HCT116 (cell line): ENCODE results near the gene GAL3ST2.

Source experiments
- CTCF ChIP-seq, 3 experiments: fragments of 200-600 bp in 1 of 3; sonication (generic) in 1 of 3; IDR thresholded peaks in 2 of 3; conservative IDR thresholded peaks in 1 of 3; 2 replicates each; pipeline ENCODE4 v1.5.1; 2012 to 2017; ENCODE audit warnings: low read depth in 2 of 3, low read length in 2 of 3, antibody characterized with exemption in 1 of 3, borderline replicate concordance in 1 of 3, control low read depth in 1 of 3, mild to moderate bottlenecking in 1 of 3, mixed read lengths in 1 of 3, mixed run types in 1 of 3, moderate library complexity in 1 of 3; ENCODE audit not compliant: insufficient read depth in 1 of 3
- EZH2 ChIP-seq: fragments of 200-600 bp; sonication (generic); IDR thresholded peaks from 2 replicates; pipeline ENCODE4 v1.6.1; 2017; ENCODE audit warnings: antibody characterized with exemption, mixed run types
- POLR2A ChIP-seq: IDR thresholded peaks from 2 replicates; pipeline ENCODE4 v1.7.0; 2011; ENCODE audit warnings: borderline replicate concordance; ENCODE audit not compliant: insufficient read depth, insufficient read length; ENCODE audit errors: extremely low read depth
- POLR2AphosphoS5 ChIP-seq: IDR thresholded peaks from 2 replicates; pipeline ENCODE4 v1.6.1; 2011; ENCODE audit warnings: mild to moderate bottlenecking, low read depth, low read length, moderate library complexity
- RAD21 ChIP-seq: IDR thresholded peaks from 2 replicates; pipeline ENCODE4 v1.6.1; 2012; ENCODE audit warnings: low read depth, mild to moderate bottlenecking
- TF ChIP-seq, protein P1 (sequence below): IDR thresholded peaks from 2 replicates; pipeline ENCODE4 v1.6.1; 2012
- TF ChIP-seq, protein P2 (sequence below): IDR thresholded peaks from 2 replicates; pipeline ENCODE4 v1.6.1; 2012; ENCODE audit warnings: low read depth

- TF ChIP-seq CTCF (IDR thresholded peaks at IDR 0.05 in 2 of 3, conservative IDR thresholded peaks at IDR 0.05 in 1 of 3; ENCODE audit: borderline replicate concordance in 1 of 3, insufficient read depth in 1 of 3, low read depth in 2 of 3, low read length in 2 of 3) (no peak), EZH2 (no peak), POLR2A (no peak), POLR2AphosphoS5 (no peak), RAD21 (no peak)
- TF ChIP-seq, protein P1, sequence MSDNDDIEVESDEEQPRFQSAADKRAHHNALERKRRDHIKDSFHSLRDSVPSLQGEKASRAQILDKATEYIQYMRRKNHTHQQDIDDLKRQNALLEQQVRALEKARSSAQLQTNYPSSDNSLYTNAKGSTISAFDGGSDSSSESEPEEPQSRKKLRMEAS = no peak
- TF ChIP-seq, protein P2, sequence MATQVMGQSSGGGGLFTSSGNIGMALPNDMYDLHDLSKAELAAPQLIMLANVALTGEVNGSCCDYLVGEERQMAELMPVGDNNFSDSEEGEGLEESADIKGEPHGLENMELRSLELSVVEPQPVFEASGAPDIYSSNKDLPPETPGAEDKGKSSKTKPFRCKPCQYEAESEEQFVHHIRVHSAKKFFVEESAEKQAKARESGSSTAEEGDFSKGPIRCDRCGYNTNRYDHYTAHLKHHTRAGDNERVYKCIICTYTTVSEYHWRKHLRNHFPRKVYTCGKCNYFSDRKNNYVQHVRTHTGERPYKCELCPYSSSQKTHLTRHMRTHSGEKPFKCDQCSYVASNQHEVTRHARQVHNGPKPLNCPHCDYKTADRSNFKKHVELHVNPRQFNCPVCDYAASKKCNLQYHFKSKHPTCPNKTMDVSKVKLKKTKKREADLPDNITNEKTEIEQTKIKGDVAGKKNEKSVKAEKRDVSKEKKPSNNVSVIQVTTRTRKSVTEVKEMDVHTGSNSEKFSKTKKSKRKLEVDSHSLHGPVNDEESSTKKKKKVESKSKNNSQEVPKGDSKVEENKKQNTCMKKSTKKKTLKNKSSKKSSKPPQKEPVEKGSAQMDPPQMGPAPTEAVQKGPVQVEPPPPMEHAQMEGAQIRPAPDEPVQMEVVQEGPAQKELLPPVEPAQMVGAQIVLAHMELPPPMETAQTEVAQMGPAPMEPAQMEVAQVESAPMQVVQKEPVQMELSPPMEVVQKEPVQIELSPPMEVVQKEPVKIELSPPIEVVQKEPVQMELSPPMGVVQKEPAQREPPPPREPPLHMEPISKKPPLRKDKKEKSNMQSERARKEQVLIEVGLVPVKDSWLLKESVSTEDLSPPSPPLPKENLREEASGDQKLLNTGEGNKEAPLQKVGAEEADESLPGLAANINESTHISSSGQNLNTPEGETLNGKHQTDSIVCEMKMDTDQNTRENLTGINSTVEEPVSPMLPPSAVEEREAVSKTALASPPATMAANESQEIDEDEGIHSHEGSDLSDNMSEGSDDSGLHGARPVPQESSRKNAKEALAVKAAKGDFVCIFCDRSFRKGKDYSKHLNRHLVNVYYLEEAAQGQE = no peak
Observed at GRCh38 chr2:241743620-241744019, 33.0 kb upstream of the GAL3ST2 start.
